GM12878 (cell line): ENCODE results near the gene OR6M1. TPM values are rescaled to one million over a fixed set of nuclear protein-coding genes. Genes with fewer than 3 reads are reported as not detected.

Experiments
- ATAC-seq: fragments of 200-7000 bp; cut with Tn5 transposase; 3 replicates; pipeline ENCODE4 v1.9.1; 2020; ENCODE audit warnings: mild to moderate bottlenecking, moderate library complexity
- BruUV-seq: library from RNA; stranded (reverse); fragments of 400-500 nt; replicated peaks from 2 replicates; lab custom pipeline; 2021; lab: Mats Ljungman, UMichigan
- CTCF ChIA-PET: fragments of 300-600 bp; sonication (Branson Sonifier 250); formaldehyde crosslinking; extraction: SDS; loops from one replicate; lab custom pipeline; 2021; ENCODE audit warnings: inconsistent platforms; lab: Yijun Ruan, JAX
- POLR2A ChIA-PET: fragments of 350-600 bp; formaldehyde crosslinking; extraction: SDS; loops from one replicate; lab custom pipeline; 2021; ENCODE audit warnings: inconsistent platforms; lab: Charles Lee
- RAD21 ChIA-PET: fragments of 300-600 bp; sonication (Branson Sonifier 250); formaldehyde crosslinking; loops from one replicate; lab custom pipeline; 2023; ENCODE audit warnings: antibody characterized with exemption; ENCODE audit not compliant: unreplicated experiment; lab: Charles Lee
- SMC1A ChIA-PET: fragments of 300-600 bp; sonication (Branson Sonifier 250); formaldehyde crosslinking; loops from one replicate; lab custom pipeline; 2023; ENCODE audit not compliant: unreplicated experiment, uncharacterized antibody; lab: Charles Lee
- DNase-seq: peaks from one replicate; pipeline ENCODE4 v3.0.0-alpha.2; 2011; ENCODE audit warnings: low read depth, low spot score
- FAIRE-seq: peaks from 3 replicates; lab custom pipeline; 2011; peaks lifted over from hg19 to GRCh38; lab: Jason Lieb, UNC
- H2AFZ ChIP-seq: 2 replicates; pipeline ENCODE4 v1.6.0; 2011; ENCODE audit warnings: low read depth, low read length, control low read depth; ENCODE audit not compliant: control insufficient read depth
- H3K27ac ChIP-seq: 2 replicates; pipeline ENCODE4 v1.5.1; 2011; ENCODE audit warnings: control low read depth; ENCODE audit not compliant: control insufficient read depth, insufficient read depth
- H3K27me3 ChIP-seq, 2 experiments: replicated peaks in 1 of 2; 2 replicates each; pipeline versions ENCODE4 v1.6.0 to v1.6.1; 2011; ENCODE audit warnings: low read length in 1 of 2; ENCODE audit not compliant: control insufficient read depth in 2 of 2, insufficient read depth in 2 of 2
- H3K36me3 ChIP-seq, 2 experiments: 2 replicates each; pipeline ENCODE4 v1.5.1; 2011; ENCODE audit warnings: low read length in 1 of 2; ENCODE audit not compliant: control insufficient read depth in 2 of 2, insufficient read depth in 2 of 2
- H3K4me1 ChIP-seq: 2 replicates; pipeline ENCODE4 v1.6.1; 2011; ENCODE audit warnings: mild to moderate bottlenecking, low read length, moderate library complexity, mixed read lengths; ENCODE audit not compliant: control insufficient read depth, insufficient read depth
- H3K4me2 ChIP-seq: 2 replicates; pipeline ENCODE4 v1.6.0; 2011; ENCODE audit warnings: control low read depth; ENCODE audit not compliant: control insufficient read depth, insufficient read depth
- H3K4me3 ChIP-seq: fragments of 200-600 bp; sonication (generic); 2 replicates; pipeline ENCODE4 v1.5.1; 2016
- H3K79me2 ChIP-seq: 2 replicates; pipeline ENCODE4 v1.6.0; 2011; ENCODE audit warnings: low read length; ENCODE audit not compliant: control insufficient read depth, insufficient read depth
- H3K9ac ChIP-seq: 2 replicates; pipeline ENCODE4 v1.8.0; 2011; ENCODE audit warnings: low read length, control low read depth, mixed read lengths; ENCODE audit not compliant: control insufficient read depth, insufficient read depth
- H3K9me3 ChIP-seq: replicated peaks from 3 replicates; pipeline ENCODE4 v1.5.1; 2011; ENCODE audit warnings: mild to moderate bottlenecking, low read length; ENCODE audit not compliant: control insufficient read depth, insufficient read depth
- H4K20me1 ChIP-seq: 2 replicates; pipeline ENCODE4 v1.6.0; 2011; ENCODE audit not compliant: control insufficient read depth, insufficient read depth
- BCL11A ChIP-seq: IDR thresholded peaks from 2 replicates; pipeline ENCODE4 v1.6.1; 2011; ENCODE audit warnings: low read depth, low read length
- CEBPZ ChIP-seq: fragments of 150-350 bp; IDR thresholded peaks from 2 replicates; pipeline ENCODE4 v1.6.1; 2016; ENCODE audit warnings: low read depth, low read length
- EGR1 ChIP-seq, 2 experiments: IDR thresholded peaks; 1 replicate in 1 of 2; 2 replicates in 1 of 2; pipeline ENCODE4 v1.6.1; 2011 to 2012; ENCODE audit warnings: low read depth in 2 of 2, low read length in 2 of 2, borderline replicate concordance in 1 of 2, mild to moderate bottlenecking in 1 of 2, moderate library complexity in 1 of 2
- EP300 ChIP-seq, 2 experiments: fragments of 150-350 bp in 1 of 2; IDR thresholded peaks; 2 replicates each; pipeline ENCODE4 v1.6.1; 2011 to 2012; ENCODE audit warnings: low read depth in 2 of 2, low read length in 2 of 2, borderline replicate concordance in 1 of 2, improper control_type of control experiment in 1 of 2, inconsistent platforms in 1 of 2; ENCODE audit not compliant: control insufficient read depth in 1 of 2
- HCFC1 ChIP-seq: fragments of 150-350 bp; IDR thresholded peaks from 2 replicates; pipeline ENCODE4 v1.6.1; 2014; ENCODE audit warnings: low read length
- HSF1 ChIP-seq: fragments of 150-350 bp; IDR thresholded peaks from 2 replicates; pipeline ENCODE4 v1.6.1; 2014; ENCODE audit warnings: mild to moderate bottlenecking, low read depth, low read length
- KDM1A ChIP-seq: fragments of 200-600 bp; sonication (generic); IDR thresholded peaks from 2 replicates; pipeline ENCODE4 v1.6.1; 2016; ENCODE audit warnings: borderline replicate concordance
- NFYB ChIP-seq: IDR thresholded peaks from 2 replicates; pipeline ENCODE4 v1.6.1; 2011; ENCODE audit warnings: low read depth, mild to moderate bottlenecking, low read length, improper control_type of control experiment, moderate library complexity; ENCODE audit not compliant: insufficient read depth
- NKRF ChIP-seq: fragments of 450-650 bp; conservative IDR thresholded peaks from 2 replicates; pipeline ENCODE4 v1.6.1; 2017; ENCODE audit warnings: mild to moderate bottlenecking, moderate library complexity
- NR2C1 ChIP-seq: fragments of 450-650 bp; IDR thresholded peaks from 2 replicates; pipeline ENCODE4 v1.6.1; 2017; ENCODE audit warnings: antibody characterized with exemption, mild to moderate bottlenecking, moderate library complexity
- PML ChIP-seq: IDR thresholded peaks from 2 replicates; pipeline ENCODE4 v1.6.1; 2012; ENCODE audit warnings: low read length, inconsistent platforms
- RUNX3 ChIP-seq: IDR thresholded peaks from 2 replicates; pipeline ENCODE4 v1.6.1; 2012; ENCODE audit warnings: low read length, inconsistent platforms
- STAT3 ChIP-seq: IDR thresholded peaks from 2 replicates; pipeline ENCODE4 v1.6.1; 2011; ENCODE audit warnings: low read depth, low read length, improper control_type of control experiment
- WRNIP1 ChIP-seq: IDR thresholded peaks from 2 replicates; pipeline ENCODE4 v1.6.1; 2011; ENCODE audit warnings: low read depth, low read length, improper control_type of control experiment, borderline replicate concordance
- WGBS: methylation state at CpG from one replicate; pipeline ENCODE4 v1.1.6; 2016; ENCODE audit warnings: low lambda C conversion rate; ENCODE audit not compliant: insufficient replicate concordance, insufficient coverage; ENCODE audit errors: missing lambda C conversion rate; 5-methylcytosine and 5-hydroxymethylcytosine counted together
- in situ Hi-C: fragments of 300-500 bp; cut with MboI; formaldehyde crosslinking; loops from 9 replicates; pipeline ENCODE4 v1.14.3; 2018; ENCODE audit warnings: mixed read lengths
- intact Hi-C: fragments of 100-400 bp; cut with micrococcal nuclease; formaldehyde crosslinking; loops from one replicate; pipeline ENCODE4 v1.14.2; 2022; ENCODE audit not compliant: unreplicated experiment
- polyA plus RNA-seq, 11 experiments: library from polyadenylated mRNA; depleted of rRNA in 4 of 11; unstranded in 6 of 11; stranded (reverse) in 5 of 11; fragments of >200 nt; fragmentation: Nextera tagmentation in 4 of 11; fragmentation: Illumina TruSeq in 1 of 11; extraction: Ambion mirVana in 4 of 11; extraction: Trizol in 1 of 11; gene quantifications; 1 replicate in 1 of 11; 2 replicates in 10 of 11; pipeline versions ENCODE4 v1.2.1 to v1.2.3, GENCODE V29; 2011 to 2016; ENCODE audit warnings: inconsistent platforms in 2 of 11, missing spikeins in 2 of 11, low read depth in 1 of 11
- total RNA-seq, 4 experiments: library from RNA; depleted of rRNA in 3 of 4; stranded (reverse); fragments of >200 nt in 3 of 4; fragmentation: Illumina TruSeq in 1 of 4; extraction: Trizol in 1 of 4; gene quantifications; 2 replicates each; pipeline versions ENCODE4 v1.2.1 to v1.2.3, GENCODE V29; 2013 to 2021

The OR6M1 gene
- total and polyA plus RNA-seq, 10 of the 15 experiments (the other 5 are each of a cell fraction or from before 2014, with no cell fraction given), result not detected

GRCh38 chr11:123773959-123774358, 32.2 kb downstream of the OR6M1 start:
- Histone ChIP-seq H3K79me2 (no peaks in the 10 kb centered on the region), H3K4me3 (no peak overlapping the region), H3K4me2 (no peak overlapping the region), H3K9me3 (no peaks in the 10 kb centered on the region; the same call in 2 of the 3 replicates), H4K20me1 (no peaks in the 10 kb centered on the region), H3K4me1 (no peaks in the 10 kb centered on the region), H3K9ac (no peak overlapping the region), H2AFZ (no peak overlapping the region), H3K36me3 (no peaks in the 10 kb centered on the region)
- intact Hi-C loops, result no loop called here
- RAD21 ChIA-PET, result no interaction called here
- no peak for FAIRE-seq
- TF ChIP-seq PML (no peak), NR2C1 (no peak), HCFC1 (no peak), KDM1A (no peak), RUNX3 (no peak), BCL11A (no peak), NFYB (no peak), NKRF (no peak), WRNIP1 (no peak), STAT3 (no peak), HSF1 (no peak), CEBPZ (no peak), EP300 (IDR thresholded peaks at IDR 0.05; ENCODE audit: borderline replicate concordance in 1 of 2, control insufficient read depth in 1 of 2, low read depth in 2 of 2, low read length in 2 of 2) (no peak), EGR1 (IDR thresholded peaks at IDR 0.05; ENCODE audit: borderline replicate concordance in 1 of 2, low read depth in 2 of 2, low read length in 2 of 2) (no peak)
- TF ChIP-seq, all 136 proteins: peak for 0
- 5% methylated on average over 1 of the region's 1 CpG for WGBS
- DNase-seq (no peak), ATAC-seq (no peak)
- ChIA-PET POLR2A (interaction anchor here (0.7 kb wide), 1 partner anchor 137 kb away, joined by 3 read pairs; no protein-coding TSS in a partner anchor), SMC1A (no interaction called here), CTCF (no interaction called here)
- BruUV-seq, result no TSS peak
- no peak overlapping the region for H3K27ac ChIP-seq
- in situ Hi-C loops, result no loop called here
- no peaks in the 10 kb centered on the region for H3K27me3 ChIP-seq
